Hematopoietic multipotent progenitor cell treated with erythropoietin and hydrocortisone succinate and interleukin-3 and kit ligand, for 6 days (in vitro differentiated cells): ENCODE data around the gene SHROOM4.
A peak's percentile ranks its signal among the peaks of the same experiment; 100 is the strongest.

Experiments used
- DNase-seq: peaks from one replicate; pipeline ENCODE4 v3.0.0-alpha.2; 2015

Gene SHROOM4

DNA sequence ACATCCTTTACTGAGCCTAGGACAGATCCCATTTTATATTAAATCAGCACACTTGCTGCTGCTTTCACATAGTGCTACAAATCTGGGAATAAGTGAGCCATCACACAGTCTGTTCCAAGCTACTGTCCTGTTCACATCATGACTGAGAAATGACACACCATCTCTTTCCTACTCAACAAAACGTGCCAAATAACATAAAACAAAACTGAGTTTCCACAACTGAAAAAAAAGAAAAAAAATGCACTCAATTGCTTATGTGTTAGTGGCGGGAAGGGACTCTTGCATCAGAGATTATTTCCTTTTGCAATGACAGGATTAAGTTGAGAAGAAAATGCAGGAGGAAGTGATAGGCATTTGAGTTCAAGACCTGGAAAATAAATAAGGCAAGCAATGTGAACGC, 109.0 kb downstream of the SHROOM4 start:
- no peak for DNase-seq

DNA sequence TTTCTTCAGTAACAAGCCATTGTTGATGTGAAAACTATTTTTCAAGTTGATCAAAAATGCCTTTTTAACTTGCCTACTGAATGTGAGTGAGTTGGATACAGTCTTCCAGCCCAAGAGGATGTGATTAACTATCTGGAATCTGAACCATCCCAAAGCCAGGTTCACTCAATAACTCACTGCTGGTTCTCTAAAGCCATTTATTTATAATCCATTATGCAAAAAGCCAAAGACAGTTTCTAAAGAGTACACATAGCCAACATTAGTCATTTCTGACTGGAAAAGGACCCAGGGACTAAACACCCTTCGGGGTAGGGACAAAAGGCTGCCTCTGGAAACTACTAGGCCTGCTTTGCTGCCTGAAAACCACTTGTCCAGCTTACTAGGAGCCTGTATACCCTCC, 109.6 kb downstream of the SHROOM4 start:
- no peak for DNase-seq

DNA sequence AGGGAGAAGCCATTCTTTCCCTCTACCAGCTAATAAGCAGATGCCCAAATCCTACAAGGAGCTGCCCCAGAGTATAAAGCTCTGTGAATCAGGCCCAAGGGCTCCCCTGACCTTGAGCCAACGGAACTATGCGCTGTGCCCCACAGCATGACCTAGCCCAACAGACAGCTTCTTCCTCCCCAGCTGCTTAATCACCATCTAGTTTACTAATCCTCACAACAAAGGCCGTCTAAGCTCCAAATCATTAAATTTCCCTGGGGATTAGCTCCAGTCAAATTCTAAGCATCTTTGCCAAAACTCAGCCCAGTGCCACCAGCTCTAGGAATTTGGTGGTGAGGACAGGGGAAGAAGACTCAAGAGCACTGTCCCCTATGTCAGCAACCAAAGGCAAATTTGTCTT, 113.1 kb downstream of the SHROOM4 start:
- DNase-seq: no peak

DNA sequence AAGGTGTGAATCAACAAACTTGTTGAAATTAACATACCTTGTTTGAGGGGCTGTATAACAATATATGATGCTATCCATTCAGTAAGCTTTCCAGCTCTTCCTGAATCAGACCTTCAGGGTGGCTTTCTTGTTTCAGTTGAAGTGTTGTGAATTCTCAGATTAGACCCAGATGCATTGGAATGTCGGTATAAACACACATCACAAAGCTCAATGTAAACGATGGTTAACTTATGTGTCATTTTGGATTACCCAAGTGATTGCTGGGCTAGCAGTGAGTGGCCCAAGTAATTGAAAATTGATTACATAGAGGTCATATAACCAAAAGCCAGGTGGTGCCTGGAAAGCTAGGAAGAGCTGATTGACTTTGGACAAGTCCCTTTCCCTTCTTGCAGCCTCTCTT, 115.0 kb downstream of the SHROOM4 start:
- DNase-seq: no peak

DNA sequence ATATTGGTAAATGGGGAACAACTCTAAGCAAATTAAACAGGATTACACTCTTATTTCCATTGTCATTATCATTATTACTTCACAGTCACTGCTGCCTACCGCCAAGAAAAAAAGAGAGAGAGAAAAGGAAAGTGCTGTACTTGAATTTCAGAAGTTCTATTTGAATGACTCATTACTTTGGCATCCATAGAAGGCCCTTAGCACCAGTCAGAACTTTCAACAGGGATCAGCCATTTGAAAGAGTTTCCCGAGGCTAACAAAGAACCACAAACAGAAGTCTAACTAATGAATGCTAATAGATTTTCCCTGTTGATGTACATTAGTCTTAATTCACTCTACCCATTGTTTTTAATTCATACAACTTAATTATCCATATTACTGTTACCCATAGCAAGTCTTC, 116.3 kb downstream of the SHROOM4 start:
- DNase-seq: no peak

DNA sequence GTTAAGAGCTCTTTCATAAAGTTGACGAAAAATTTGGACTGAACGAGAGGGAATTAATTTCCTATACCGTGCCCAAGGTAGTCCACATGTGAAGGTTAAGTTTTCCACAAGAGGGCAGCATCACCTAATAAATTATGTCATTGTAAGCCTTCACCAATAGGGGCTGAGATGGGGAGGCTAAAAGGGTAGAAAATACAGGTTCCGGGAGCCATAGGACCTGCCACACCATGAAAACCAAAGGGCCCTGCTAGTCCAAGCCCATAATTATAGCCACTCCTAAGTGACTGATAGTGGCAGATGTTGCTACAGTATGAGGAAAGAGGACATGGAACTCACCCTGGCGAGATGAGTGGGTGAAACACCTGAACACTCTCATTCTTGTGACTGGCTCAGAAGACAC, 122.2 kb downstream of the SHROOM4 start:
- DNase-seq: peak; percentile 72

DNA sequence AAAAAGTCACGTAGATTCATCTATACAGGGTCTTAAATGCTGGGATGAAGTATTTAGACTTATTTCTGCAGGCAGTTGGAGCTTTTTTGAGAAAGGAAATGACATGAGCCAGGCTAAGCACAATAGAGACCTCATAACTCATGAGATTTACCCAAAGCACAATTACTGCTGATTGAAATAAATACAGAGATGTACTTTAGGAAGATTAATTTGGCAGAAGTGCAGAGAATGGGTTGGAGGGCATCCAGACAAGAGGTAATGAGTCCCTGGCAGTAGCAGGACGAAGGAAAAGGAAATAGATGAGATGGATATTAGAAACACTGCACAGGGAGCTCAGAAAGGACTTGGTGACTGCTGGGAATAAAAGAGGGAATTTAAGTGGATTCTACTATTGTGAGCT, 129.1 kb downstream of the SHROOM4 start:
- no peak for DNase-seq

DNA sequence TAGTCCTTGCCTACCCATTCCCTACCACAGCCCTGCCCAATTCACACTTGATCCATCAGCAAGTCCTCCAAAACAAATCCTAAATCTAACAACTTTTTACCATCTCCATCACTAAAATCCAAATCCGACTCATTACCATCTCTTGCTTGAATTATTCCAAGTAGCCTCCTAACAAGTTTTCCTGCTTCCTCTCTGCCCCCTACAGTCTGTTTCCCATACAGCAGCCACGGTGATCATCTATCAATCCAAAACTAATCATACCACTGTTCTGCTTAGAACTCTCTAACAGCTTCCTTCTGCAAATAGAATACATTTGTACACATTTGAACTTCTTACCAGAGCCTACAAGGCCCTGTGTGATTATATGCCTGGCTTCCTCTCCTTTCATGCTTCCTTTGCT, 133.0 kb downstream of the SHROOM4 start:
- peak; percentile 2 for DNase-seq

DNA sequence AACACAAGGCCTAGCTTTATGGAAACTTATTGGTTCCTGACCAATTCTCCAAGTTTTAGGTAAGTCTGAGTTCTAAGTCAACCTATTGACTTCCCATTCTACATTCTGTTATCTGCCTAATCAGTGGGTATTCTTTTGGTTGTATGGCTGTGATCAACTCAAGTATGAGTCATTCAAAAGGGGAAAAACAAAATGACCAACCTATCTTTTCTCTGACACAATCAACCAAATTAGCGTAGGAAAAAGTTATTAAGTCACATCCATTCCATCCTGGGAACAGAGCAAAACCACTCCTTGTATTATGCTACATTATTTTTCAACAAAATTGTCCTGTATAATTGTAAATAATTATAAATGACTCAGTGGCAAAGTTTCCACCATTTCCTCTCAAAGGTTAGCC, 136.2 kb downstream of the SHROOM4 start:
- no peak for DNase-seq

DNA sequence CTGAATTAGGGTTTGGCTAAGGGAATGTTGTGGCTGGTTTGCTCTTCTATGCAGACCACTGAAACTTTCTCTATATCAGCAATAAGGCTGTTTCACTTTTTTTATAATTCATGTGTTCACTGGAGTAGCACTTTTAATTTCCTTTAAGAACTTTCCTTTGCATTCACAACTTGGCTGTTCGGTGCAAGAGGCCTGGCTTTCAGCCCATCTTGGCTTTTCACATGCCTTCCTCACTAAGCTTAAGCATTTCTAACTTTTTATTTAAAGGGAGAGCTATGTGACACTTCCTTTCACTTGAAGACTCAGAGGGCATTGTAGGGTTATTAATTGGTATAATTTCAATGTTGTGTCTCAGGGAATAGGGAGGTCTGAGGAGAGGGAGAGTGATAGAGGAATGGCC, 142.3 kb downstream of the SHROOM4 start:
- DNase-seq: no peak

DNA sequence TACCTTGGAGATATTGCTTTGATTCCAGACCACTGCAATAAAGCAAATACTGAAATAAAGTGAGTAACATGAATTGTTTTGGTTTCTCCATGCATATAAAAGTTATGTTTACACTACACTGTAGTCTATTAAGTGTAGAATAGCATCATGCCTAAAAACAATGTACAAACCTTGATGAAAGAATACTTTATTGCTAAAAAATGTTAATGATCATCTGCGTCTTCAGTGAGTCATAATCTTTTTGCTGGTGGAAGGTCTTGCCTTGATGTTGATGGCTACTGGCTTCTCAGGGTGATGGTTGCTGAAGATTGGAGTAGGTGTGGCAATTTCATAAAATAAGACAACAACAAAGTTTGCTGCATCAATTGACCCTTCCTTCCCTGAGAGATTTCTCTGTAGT, 145.1 kb downstream of the SHROOM4 start:
- no peak for DNase-seq

DNA sequence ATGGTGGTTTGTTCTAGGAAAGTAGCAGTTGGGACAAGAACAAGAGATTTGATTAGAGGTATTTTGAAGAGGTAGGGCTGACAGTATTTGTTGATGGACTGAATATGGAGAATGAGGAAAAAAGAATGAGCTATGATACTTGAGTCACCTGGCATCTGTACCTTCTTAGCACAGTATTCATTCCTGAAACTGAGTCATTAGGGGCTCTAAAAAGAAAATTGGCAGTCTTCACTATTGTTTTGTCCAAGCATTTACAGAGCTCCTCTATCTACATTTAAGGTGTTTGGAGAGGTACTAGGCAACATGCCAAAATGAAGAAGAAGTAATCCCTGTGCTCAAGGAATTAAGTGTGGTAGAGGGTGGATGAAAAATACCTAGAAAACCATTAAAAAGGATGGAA, 165.8 kb downstream of the SHROOM4 start:
- DNase-seq: no peak

DNA sequence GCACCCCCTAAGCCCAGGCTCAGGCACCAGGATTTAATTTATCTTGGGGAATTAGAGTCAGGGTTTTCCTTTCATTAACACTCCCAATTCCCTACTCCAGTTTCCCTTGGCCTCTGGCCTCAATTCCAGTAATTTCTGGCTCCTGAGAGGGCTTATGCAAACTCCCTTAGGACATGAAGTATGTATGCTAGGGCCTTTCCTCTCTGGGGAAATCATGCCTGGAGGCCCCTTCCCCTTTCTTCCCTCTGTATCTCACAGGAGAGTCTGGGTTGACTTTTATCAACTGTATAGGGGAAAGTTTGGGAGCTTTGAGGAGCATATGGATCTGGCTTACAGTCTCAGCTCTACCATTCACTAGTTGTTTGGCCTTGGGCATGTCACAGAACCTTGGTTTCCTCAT, 169.5 kb downstream of the SHROOM4 start:
- DNase-seq: no peak

DNA sequence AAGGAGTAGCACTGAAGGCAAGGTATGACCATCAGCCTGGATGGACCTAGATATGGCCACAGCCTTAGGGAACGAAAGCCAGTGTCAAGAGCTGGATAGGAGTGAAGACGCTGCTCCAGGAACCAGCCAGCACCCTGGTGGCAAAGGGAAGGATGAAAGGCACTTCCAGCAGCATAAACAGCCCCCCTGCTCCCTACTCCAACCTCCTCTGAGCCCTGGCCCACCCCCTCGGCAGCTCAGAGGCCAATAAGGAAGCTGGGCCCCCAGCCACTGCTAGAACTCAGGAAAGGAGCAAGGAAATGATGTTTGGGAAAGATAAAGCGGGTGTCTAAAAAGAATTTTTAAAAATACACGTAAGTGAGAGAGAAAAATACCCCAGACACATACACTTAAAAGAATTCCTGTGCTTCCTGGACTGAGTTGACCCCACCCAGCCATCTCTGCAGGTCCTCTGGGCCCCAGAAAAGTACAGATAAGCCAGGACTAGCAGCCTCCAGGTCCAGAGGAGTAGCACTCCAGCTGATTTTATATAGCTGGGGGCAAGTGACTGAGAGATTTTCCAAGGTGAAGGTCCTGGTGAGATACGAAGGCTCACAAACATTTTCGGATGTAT, 170.4 kb downstream of the SHROOM4 start:
- DNase-seq: no peak

DNA sequence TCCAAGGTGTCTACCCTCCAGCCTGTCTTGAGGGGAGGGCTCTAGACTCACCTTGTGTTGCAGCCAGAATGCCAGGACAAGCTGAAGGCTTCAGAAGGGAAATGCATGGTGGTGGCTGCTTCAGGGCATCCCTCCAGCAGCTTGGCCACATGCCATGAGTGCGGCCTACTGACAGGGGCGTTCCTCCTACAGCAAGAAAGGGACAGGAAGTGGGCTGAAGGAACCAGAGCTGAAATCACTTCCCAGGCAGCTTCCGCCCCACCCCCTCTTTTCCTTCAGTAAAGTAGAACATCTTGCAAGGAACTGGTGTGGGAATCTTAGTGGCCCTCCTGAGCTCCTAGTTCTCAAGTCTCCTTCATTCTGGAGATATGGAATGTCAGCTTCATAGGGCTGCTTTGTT, 175.9 kb downstream of the SHROOM4 start:
- DNase-seq: peak; percentile 4

DNA sequence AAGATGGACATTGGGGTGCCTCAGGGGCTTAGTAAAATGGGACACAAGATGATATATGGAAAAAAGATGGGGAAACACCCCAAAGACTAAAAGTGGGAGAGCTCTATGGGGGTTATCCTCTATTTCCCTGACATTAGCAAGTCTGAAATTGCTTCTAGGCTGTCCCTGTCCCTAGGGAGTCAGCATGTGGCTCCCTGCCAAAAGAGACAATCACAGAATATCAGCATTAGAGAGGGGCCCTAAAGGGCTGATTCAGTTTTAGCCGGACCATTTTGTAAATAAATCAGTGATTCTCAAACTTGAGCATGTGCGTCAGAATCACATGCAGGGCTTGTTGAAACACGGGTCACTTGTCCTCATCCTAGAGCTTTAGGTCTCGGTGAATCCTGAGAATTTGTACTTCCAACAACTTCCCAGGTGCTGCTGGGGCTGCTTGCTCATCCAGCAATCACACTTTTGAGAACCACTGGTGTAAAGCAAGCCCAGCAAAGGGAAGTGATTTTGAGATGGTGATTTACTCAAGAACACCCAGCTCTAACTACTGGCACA, 178.1 kb downstream of the SHROOM4 start:
- DNase-seq: no peak

DNA sequence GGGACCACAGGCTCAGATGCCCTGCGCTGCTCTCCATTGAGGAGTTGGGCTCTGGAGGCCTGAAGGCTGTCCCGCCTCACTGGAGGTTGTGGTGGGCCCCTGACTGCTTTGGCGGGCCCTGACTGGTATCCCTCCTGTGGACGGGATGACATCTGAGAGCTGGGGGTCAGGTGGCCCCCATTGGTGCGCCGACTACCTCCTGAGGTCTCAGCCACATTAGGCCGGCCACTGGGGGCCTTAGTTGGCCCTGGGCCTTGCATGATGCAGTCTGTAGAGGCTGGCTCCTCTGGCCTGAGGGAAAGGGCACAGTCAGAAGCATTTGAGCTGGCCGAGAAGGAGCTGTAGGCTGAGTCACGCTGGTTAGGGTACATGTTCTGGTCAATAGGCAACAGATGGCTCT, 178.8 kb downstream of the SHROOM4 start:
- no peak for DNase-seq

DNA sequence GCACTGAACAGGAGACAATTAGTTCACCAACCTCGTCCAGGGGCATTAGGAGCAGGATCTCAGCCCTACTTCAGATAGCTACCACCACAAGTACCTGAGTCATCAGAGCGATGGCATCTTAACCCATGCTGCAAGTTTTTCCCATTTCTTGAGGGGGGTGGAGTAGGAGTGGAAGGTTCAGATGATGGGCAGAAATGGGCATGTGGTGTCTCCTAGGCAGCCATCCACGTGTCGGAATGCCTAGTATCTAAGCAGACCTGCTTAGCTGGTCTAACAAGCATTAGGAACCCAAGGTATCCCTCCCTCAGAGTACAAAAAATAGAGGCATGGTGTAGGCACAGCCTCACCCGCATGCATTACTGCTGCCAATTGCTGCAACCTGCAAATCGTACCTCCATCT, 184.2 kb downstream of the SHROOM4 start:
- no peak for DNase-seq

DNA sequence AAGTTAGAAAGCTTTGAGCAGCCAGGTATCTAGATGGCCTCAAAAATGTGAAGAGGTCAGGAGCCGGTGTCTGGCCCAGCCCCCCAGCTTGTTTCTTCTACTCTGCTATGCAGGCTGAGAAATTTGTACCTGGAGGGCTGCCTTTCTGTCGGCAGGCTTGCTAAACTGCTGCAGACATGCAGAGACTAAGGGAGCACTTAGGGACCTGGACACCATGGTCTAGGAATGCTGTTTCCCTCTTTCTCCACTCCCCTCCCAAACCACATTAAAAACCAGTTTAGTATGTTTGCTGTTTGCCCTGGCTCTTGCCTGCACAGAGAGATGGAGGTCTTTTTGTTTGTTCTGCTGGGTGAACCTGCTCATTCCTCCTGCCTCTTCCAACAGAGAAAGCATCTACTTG, 186.3 kb downstream of the SHROOM4 start:
- no peak for DNase-seq

DNA sequence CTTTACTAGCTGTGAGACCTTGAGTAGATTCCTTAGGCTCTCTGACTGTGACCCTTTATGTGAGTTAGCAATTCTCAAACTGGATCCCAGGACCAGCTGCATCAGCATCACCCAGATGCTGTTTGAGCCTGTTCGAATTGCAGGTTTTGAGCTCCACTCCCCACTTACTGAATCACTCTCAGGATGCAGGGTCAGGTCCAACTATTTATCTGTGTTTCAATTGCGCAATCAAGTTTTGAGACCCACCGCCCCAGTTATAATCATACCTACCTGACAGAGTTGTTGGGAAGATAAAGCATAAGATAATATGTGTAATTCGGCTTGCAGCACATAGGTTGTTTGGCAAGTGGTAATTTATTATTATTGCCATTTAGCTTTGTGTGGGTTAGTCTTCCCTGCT, 187.6 kb downstream of the SHROOM4 start:
- no peak for DNase-seq

DNA sequence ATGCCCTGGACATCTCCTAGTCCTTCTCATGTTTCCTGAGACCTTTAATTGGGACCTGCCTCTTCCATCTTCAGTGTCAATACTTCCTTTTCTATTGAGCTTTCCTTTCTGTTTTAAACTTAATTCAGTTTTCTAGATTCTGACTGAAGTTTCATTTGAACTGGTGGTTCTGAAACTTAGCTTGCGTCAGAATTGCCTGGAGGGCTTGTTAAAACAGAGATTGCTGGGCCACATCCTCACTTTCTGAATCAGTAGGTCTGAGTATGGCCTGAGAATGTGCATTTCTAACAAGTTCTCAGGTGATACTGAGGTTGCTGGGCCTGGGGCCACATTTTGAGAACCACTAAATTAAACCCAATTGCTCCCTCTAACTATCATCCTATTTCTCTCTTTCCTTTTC, 191.2 kb downstream of the SHROOM4 start:
- no peak for DNase-seq

DNA sequence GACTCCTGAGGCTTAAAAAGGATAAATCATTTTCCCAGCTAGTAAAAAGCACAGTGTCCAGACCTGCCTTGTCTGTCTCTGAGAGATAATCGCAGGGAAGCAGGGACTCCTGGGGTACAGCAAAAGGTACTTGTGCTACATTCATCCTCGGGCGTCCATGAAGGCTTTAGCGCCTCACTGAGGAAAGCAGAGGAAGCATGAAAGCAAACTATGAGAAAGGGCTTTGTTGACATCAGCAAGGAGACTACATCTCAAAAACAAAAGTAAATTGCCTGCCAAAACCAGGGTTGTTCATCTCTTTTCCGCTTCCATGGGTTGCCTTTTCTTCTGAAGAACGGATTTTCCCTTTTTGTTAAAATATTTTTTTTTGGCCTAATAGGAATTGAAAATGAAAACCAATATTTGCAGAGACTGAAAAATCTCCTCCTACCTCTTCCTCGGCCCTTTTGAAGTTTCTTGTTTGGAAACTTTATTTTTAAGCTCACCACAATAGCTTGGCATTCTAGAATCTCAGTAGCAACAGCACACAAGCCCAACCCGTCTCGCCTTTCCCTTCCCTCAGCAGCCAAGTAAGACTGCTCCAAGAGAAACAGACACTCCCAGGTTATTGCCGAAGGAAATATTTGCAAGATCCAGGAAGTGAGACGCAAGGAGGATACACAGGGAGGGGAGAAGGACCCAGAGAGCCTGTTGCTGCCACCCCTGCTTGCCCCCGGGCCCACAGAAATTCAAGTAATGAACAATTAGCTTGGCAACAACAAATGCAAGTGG, 195.0 kb downstream of the SHROOM4 start:
- DNase-seq: no peak

DNA sequence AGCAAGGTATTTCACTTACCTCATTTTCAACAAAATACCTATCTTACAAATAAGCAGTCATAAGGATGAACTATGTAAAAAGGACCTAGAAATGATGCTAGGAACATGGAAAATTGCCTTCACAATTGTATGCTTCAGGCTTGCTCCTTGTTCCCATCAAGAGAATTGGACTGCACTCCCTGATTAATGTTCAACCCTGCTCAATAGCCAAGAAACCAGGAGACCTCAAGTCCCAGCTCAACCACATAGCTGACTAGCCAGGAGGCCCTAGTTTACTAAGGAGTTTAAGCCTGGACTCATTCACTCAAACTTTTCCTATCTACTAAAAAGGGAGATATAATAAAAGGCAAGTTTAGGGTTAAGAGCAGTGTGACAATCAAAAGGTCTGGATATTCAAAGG, 196.8 kb downstream of the SHROOM4 start:
- no peak for DNase-seq

DNA sequence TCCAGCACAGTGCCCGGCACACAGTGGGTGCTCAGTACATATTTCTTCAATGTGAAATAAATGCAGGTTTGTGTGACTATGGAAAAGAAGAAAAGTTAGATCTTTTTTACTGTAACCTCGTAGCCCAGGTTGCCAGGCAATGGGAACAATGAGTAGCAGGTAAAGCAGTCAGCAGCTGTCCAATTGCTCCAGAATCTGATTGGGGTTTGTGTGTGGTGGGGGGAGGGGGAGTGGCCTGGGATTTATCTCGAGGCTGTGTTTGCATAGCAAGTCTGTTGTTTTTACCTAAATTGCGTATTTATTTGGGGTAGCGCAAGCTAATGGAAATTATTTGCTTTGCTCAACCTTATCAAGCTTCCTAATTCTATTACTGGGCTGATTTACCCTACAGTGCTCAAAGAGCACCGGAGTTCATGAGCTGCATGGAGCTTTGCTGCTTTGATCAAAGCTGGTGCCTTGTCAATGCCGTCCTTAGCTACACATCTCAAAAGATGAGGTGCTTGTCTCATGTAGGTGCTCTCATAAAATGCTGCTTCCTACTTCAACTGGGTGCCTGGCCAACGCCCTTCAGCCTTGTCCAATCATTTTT, 198.3 kb downstream of the SHROOM4 start:
- no peak for DNase-seq
